SK-N-SH (cell line): ENCODE results near the gene SPON1. TPM values are rescaled to one million over a fixed set of nuclear protein-coding genes. Genes with fewer than 3 reads are reported as not detected.
"Not testable (repeated sequence)": the region's sequence is repeated elsewhere in the genome, so short reads cannot be mapped to it uniquely, and the experiment has no call there.

Experiments used
- CTCF ChIA-PET: fragments of 300-600, 350-600 bp; formaldehyde crosslinking; extraction: SDS; loops from one replicate; lab custom pipeline; 2021; lab: Yijun Ruan, JAX
- POLR2A ChIA-PET: fragments of 350-600 bp; sonication (Branson Sonifier 250); formaldehyde crosslinking; extraction: SDS; loops from one replicate; lab custom pipeline; 2020; ENCODE audit warnings: antibody characterized with exemption, inconsistent platforms; lab: Yijun Ruan, JAX
- DNase-seq: peaks from one replicate; pipeline ENCODE4 v3.0.0; 2012
- H2AFZ ChIP-seq: fragments of 200-600 bp; sonication (generic); 2 replicates; pipeline ENCODE4 v1.8.1; 2016; ENCODE audit warnings: antibody characterized with exemption, mild to moderate bottlenecking, low read depth
- H3F3A ChIP-seq: fragments of 200-600 bp; sonication (generic); replicated peaks from 2 replicates; pipeline ENCODE3; 2016; ENCODE audit warnings: antibody characterized with exemption, mild to moderate bottlenecking; ENCODE audit not compliant: insufficient read depth
- H3K27ac ChIP-seq, 2 experiments: fragments of 200-500 bp in 1 of 2; fragments of 200-600 bp in 1 of 2; sonication (Bioruptor generic) in 1 of 2; sonication (generic), shearing (Covaris generic) in 1 of 2; 2 replicates each; pipeline versions ENCODE4 v1.5.1 to v1.6.1; 2014 to 2016; ENCODE audit warnings: low read depth in 2 of 2, inconsistent platforms in 1 of 2, low read length in 1 of 2, mild to moderate bottlenecking in 1 of 2, mixed read lengths in 1 of 2
- H3K27me3 ChIP-seq: fragments of 200-600 bp; sonication (generic), shearing (Covaris generic); 2 replicates; pipeline ENCODE4 v1.6.1; 2016; ENCODE audit warnings: mixed run types; ENCODE audit not compliant: insufficient read depth
- H3K36me3 ChIP-seq, 2 experiments: fragments of 200-500 bp in 1 of 2; fragments of 200-600 bp in 1 of 2; sonication (Bioruptor generic) in 1 of 2; sonication (generic) in 1 of 2; replicated peaks in 1 of 2; 2 replicates each; pipeline versions ENCODE3 to v1.5.1; 2014 to 2016; ENCODE audit warnings: low read length in 1 of 2, mild to moderate bottlenecking in 1 of 2; ENCODE audit not compliant: insufficient read depth in 2 of 2, control insufficient read depth in 1 of 2
- H3K4me1 ChIP-seq, 2 experiments: fragments of 200-500 bp in 1 of 2; fragments of 200-600 bp in 1 of 2; sonication (Bioruptor generic) in 1 of 2; sonication (generic), shearing (Covaris generic) in 1 of 2; 2 replicates each; pipeline versions ENCODE4 v1.5.1 to v1.6.1; 2014 to 2016; ENCODE audit warnings: low read depth in 1 of 2, low read length in 1 of 2, mixed run types in 1 of 2; ENCODE audit not compliant: insufficient read depth in 2 of 2, control insufficient read depth in 1 of 2
- H3K4me2 ChIP-seq: fragments of 200-600 bp; sonication (generic), shearing (Covaris generic); 2 replicates; pipeline ENCODE4 v1.6.1; 2017; ENCODE audit warnings: mixed run types
- H3K4me3 ChIP-seq, 2 experiments: fragments of 200-500 bp in 1 of 2; fragments of 200-600 bp in 1 of 2; sonication (Bioruptor generic) in 1 of 2; sonication (generic), shearing (Covaris generic) in 1 of 2; 2 replicates each; pipeline versions ENCODE4 v1.5.1 to v1.8.1; 2014 to 2016; ENCODE audit warnings: low read depth in 2 of 2, inconsistent platforms in 1 of 2, low read length in 1 of 2, mild to moderate bottlenecking in 1 of 2, mixed read lengths in 1 of 2, moderate library complexity in 1 of 2
- H3K79me2 ChIP-seq: fragments of 200-600 bp; sonication (generic); 2 replicates; pipeline ENCODE4 v1.8.1; 2017; ENCODE audit warnings: mild to moderate bottlenecking; ENCODE audit not compliant: insufficient read depth
- H3K9ac ChIP-seq: fragments of 200-600 bp; sonication (generic); 2 replicates; pipeline ENCODE4 v1.6.1; 2017; ENCODE audit warnings: mixed run types
- H3K9me2 ChIP-seq: fragments of 200-600 bp; sonication (generic); 2 replicates; pipeline ENCODE4 v1.6.1; 2017; ENCODE audit warnings: mixed run types
- H3K9me3 ChIP-seq: fragments of 200-600 bp; sonication (generic); 2 replicates; pipeline ENCODE4 v1.6.1; 2017; ENCODE audit warnings: mixed run types, mild to moderate bottlenecking, moderate library complexity
- H4K20me1 ChIP-seq: fragments of 200-600 bp; sonication (generic); 2 replicates; pipeline ENCODE4 v1.6.1; 2017; ENCODE audit warnings: mild to moderate bottlenecking, mixed run types; ENCODE audit not compliant: insufficient read depth
- ELF1 ChIP-seq: IDR thresholded peaks from 2 replicates; pipeline ENCODE4 v1.4.0; 2012
- FOSL2 ChIP-seq: IDR thresholded peaks from 2 replicates; pipeline ENCODE4 v1.4.0; 2012; ENCODE audit warnings: low read depth, mild to moderate bottlenecking, moderate library complexity, borderline replicate concordance
- FOXJ3 ChIP-seq: sonication (generic); formaldehyde crosslinking; IDR thresholded peaks from 2 replicates; pipeline ENCODE4 v1.5.1; 2020; ENCODE audit warnings: mild to moderate bottlenecking, missing genetic modification reagents
- FOXM1 ChIP-seq: IDR thresholded peaks from 2 replicates; pipeline ENCODE4 v1.4.0; 2012; ENCODE audit warnings: low read depth, mild to moderate bottlenecking
- GABPA ChIP-seq: IDR thresholded peaks from 2 replicates; pipeline ENCODE4 v1.4.0; 2012; ENCODE audit warnings: low read depth, mild to moderate bottlenecking
- GATA2 ChIP-seq: sonication (generic); formaldehyde crosslinking; IDR thresholded peaks from 2 replicates; pipeline ENCODE4 v1.5.0; 2020; ENCODE audit warnings: mild to moderate bottlenecking, missing genetic modification reagents
- JUND ChIP-seq: IDR thresholded peaks from 2 replicates; pipeline ENCODE4 v1.4.0; 2012
- MXI1 ChIP-seq: IDR thresholded peaks from 2 replicates; pipeline ENCODE4 v1.6.1; 2012; ENCODE audit warnings: mild to moderate bottlenecking, low read depth, low read length, improper control_type of control experiment
- NRF1 ChIP-seq: IDR thresholded peaks from 2 replicates; pipeline ENCODE4 v1.6.1; 2012; ENCODE audit warnings: low read depth, mild to moderate bottlenecking, low read length
- POLR2AphosphoS5 ChIP-seq: IDR thresholded peaks from 2 replicates; pipeline ENCODE4 v1.6.1; 2012; ENCODE audit warnings: low read depth, low read length
- RAD21 ChIP-seq: IDR thresholded peaks from 2 replicates; pipeline ENCODE4 v1.6.1; 2012; ENCODE audit warnings: mild to moderate bottlenecking, low read length
- RCOR1 ChIP-seq: fragments of 150-350 bp; IDR thresholded peaks from 2 replicates; pipeline ENCODE4 v1.6.1; 2017; ENCODE audit warnings: antibody characterized with exemption, low read length
- SIN3A ChIP-seq: IDR thresholded peaks from 2 replicates; pipeline ENCODE4 v1.6.1; 2012; ENCODE audit warnings: low read depth, mild to moderate bottlenecking, low read length, moderate library complexity, borderline replicate concordance
- TAF1 ChIP-seq: IDR thresholded peaks from 2 replicates; pipeline ENCODE4 v1.6.1; 2012; ENCODE audit warnings: low read depth, mild to moderate bottlenecking, low read length, moderate library complexity, borderline replicate concordance
- TCF12 ChIP-seq: IDR thresholded peaks from 2 replicates; pipeline ENCODE4 v1.4.0; 2012
- TEAD4 ChIP-seq: IDR thresholded peaks from 2 replicates; pipeline ENCODE4 v1.4.0; 2012; ENCODE audit warnings: mild to moderate bottlenecking, borderline replicate concordance; ENCODE audit not compliant: insufficient read depth
- USF1 ChIP-seq: IDR thresholded peaks from 2 replicates; pipeline ENCODE4 v1.4.0; 2012; ENCODE audit warnings: low read depth, borderline replicate concordance
- WGBS: methylation state at CpG from one replicate; pipeline ENCODE4 v1.1.6; 2017; ENCODE audit warnings: low lambda C conversion rate; 5-methylcytosine and 5-hydroxymethylcytosine counted together
- polyA plus RNA-seq, 3 experiments: library from polyadenylated mRNA; depleted of rRNA; stranded (reverse); fragments of >200 nt; gene quantifications; 2 replicates each; pipeline ENCODE4 v1.2.3, GENCODE V29; 2012
- TF ChIP-seq, protein P1 (sequence below): fragments of 150-350 bp; IDR thresholded peaks from 2 replicates; pipeline ENCODE4 v1.6.1; 2016; ENCODE audit warnings: mild to moderate bottlenecking, low read depth, low read length

Gene SPON1
- polyA plus RNA-seq, 1 of the 3 experiments (the other 2 are of a cell fraction), result not detected

DNA sequence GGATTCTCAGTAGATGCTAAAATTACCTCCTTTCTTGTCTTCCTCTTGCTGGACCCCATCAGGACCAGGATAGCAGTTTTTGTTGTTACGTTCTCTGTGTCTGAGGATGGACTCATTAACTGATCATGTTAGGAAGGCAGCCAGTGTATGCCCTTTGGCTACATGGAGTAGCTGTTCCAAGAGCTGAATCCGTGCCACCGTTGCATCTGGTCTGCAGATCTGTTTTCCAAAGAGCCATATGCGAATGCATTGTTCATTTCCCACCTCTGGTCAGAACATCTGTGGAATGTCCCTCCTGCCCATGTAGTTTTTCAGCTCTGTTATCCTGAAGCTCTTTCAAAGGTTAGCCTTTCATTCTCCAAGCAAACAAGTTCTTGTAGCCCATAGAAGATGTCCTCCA is 188.4 kb downstream of the SPON1 start (continued):
- no peak for TF ChIP-seq POLR2AphosphoS5
- TF ChIP-seq FOXM1, result no peak

DNA sequence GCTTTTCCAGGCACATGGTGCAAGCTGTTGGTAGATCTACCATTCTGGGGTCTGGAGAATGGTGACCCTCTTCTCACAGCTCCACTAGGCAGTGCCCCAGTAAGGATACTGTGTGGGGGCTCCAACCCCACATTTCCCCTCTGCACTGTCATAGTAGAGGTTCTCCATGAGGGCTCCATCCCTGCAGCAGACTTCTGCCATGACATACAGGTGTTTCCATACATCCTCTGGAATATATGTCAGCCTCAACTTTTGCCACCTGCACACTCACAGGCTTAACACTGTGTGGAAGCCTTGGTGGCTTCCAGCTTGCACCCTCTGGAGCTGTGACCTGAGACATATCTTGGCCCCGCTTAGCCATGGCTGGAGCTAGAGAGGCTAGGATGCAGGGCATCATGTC is 191.6 kb downstream of the SPON1 start:
- CTCF ChIA-PET, result not testable (repeated sequence)

DNA sequence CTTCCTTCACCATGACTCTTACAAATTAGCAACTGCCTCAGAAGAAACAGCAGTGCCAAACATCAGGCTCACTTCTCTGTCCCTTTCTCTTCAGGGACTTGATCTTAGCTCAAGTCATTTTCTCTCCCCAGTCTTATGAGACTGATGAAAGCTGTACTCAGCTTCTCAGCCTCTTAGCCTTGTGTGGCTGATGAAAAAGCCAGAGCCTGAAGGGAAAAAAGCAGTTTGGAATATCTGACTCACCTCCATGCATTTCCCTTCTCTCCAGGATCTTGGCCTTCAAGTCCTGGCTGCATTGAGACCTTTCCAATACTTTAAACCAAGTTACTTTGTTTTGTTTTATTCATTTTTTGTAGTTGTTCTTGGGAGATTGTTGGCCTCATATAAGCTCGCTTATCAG is 195.9 kb downstream of the SPON1 start:
- 4% methylated on average over 1 of the region's 1 CpG for WGBS
- H3K36me3 ChIP-seq, result no peaks in the 10 kb centered on the region

More for the DNA sequence above, 191.6 kb downstream of the SPON1 start:
- H3K4me1 ChIP-seq, result peaks cover 0 to 10% of the 10 kb centered on the region in 2 experiments; a peak in 2 of 4 replicates
- H3K79me2 ChIP-seq, H3K4me3 ChIP-seq, DNase-seq, H3K9me3 ChIP-seq, POLR2A ChIA-PET, H3F3A ChIP-seq, H3K27me3 ChIP-seq, H3K36me3 ChIP-seq, H2AFZ ChIP-seq, H3K9ac ChIP-seq, H3K27ac ChIP-seq, H4K20me1 ChIP-seq, H3K9me2 ChIP-seq, H3K4me2 ChIP-seq: not testable (repeated sequence)
- 0% methylated on average over 1 of the region's 1 CpG for WGBS

More for the DNA sequence above, 195.9 kb downstream of the SPON1 start:
- Histone ChIP-seq H2AFZ (no peak overlapping the region), H3F3A (no peaks in the 10 kb centered on the region), H3K9me3 (no peaks in the 10 kb centered on the region), H3K4me3 (no peak overlapping the region), H3K4me2 (no peak overlapping the region), H4K20me1 (no peaks in the 10 kb centered on the region), H3K27ac (no peak overlapping the region), H3K27me3 (no peaks in the 10 kb centered on the region), H3K79me2 (no peaks in the 10 kb centered on the region), H3K9ac (no peak overlapping the region), H3K9me2 (no peaks in the 10 kb centered on the region), H3K4me1 (no peaks in the 10 kb centered on the region)
- POLR2A ChIA-PET, result no interaction called here
- CTCF ChIA-PET, result interaction anchor here (1.0 to 2.0 kb wide), 2 partner anchors 10 to 50 kb away, joined by 3 to 4 read pairs; no protein-coding TSS in a partner anchor
- TF ChIP-seq GABPA, result no peak
- no peak for TF ChIP-seq FOXJ3 (CRISPR knock-in tag)
- TF ChIP-seq JUND, result no peak
- TF ChIP-seq, protein P1, sequence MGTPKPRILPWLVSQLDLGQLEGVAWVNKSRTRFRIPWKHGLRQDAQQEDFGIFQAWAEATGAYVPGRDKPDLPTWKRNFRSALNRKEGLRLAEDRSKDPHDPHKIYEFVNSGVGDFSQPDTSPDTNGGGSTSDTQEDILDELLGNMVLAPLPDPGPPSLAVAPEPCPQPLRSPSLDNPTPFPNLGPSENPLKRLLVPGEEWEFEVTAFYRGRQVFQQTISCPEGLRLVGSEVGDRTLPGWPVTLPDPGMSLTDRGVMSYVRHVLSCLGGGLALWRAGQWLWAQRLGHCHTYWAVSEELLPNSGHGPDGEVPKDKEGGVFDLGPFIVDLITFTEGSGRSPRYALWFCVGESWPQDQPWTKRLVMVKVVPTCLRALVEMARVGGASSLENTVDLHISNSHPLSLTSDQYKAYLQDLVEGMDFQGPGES, result no peak
- no peak for TF ChIP-seq FOSL2
- TF ChIP-seq GATA2 (CRISPR knock-in tag), result no peak
- no peak for TF ChIP-seq MXI1
- no peak for TF ChIP-seq SIN3A
- TF ChIP-seq TCF12, result no peak
- TF ChIP-seq TAF1, result no peak
- no peak for TF ChIP-seq ELF1
- TF ChIP-seq RCOR1, result no peak
- no peak for TF ChIP-seq USF1
- TF ChIP-seq TEAD4, result no peak
- no peak for TF ChIP-seq NRF1
- no peak for TF ChIP-seq RAD21
- no peak for DNase-seq
